ENCODE data around the gene WWP2. TPM values are rescaled to one million over a fixed set of nuclear protein-coding genes. Genes with fewer than 3 reads are reported as not detected.
A peak's percentile ranks its signal among the peaks of the same experiment; 100 is the strongest.

Gene WWP2
- total RNA-seq, 4 donors from 2014 or later = 24.8 to 43.0 (median 30.1) TPM

GRCh38 chr16:69909043-69909442 lies 146.9 kb downstream of the WWP2 start:
- no peak for TF ChIP-seq CTCF (IDR thresholded peaks at IDR 0.05)
- DNase-seq (ENCODE audit: low spot score) (no peak), ATAC-seq (ENCODE audit: low FRiP score) (no peak)

- no peak for TF ChIP-seq CTCF (IDR thresholded peaks at IDR 0.05)
- ATAC-seq (ENCODE audit: low FRiP score) (no peak), DNase-seq (ENCODE audit: low spot score) (no peak)
Measured at GRCh38 chr16:69909760-69910159, 147.6 kb downstream of the WWP2 start.

- ATAC-seq (ENCODE audit: low FRiP score) = no peak
- DNase-seq (ENCODE audit: low spot score) = no peak
- TF ChIP-seq CTCF (IDR thresholded peaks at IDR 0.05) = no peak
Measured at GRCh38 chr16:69910964-69911363, 148.8 kb downstream of the WWP2 start.

GRCh38 chr16:69916462-69916861 lies 154.3 kb downstream of the WWP2 start:
- ATAC-seq (ENCODE audit: low FRiP score) (no peak), DNase-seq (ENCODE audit: low spot score) (no peak)

GRCh38 chr16:69917311-69917710 lies 155.2 kb downstream of the WWP2 start:
- peak; percentile 22 for ATAC-seq (ENCODE audit: low FRiP score)

More at GRCh38 chr16:69916462-69916861, 154.3 kb downstream of the WWP2 start:
- TF ChIP-seq CTCF (IDR thresholded peaks at IDR 0.05) = no peak

GRCh38 chr16:69917739-69918138 lies 155.6 kb downstream of the WWP2 start:
- TF ChIP-seq CTCF (IDR thresholded peaks at IDR 0.05) = no peak
- ATAC-seq (ENCODE audit: low FRiP score) (peak; percentile 97), DNase-seq (ENCODE audit: low spot score) (peak; percentile 35)

More at GRCh38 chr16:69917311-69917710, 155.2 kb downstream of the WWP2 start:
- no peak for TF ChIP-seq CTCF (IDR thresholded peaks at IDR 0.05)
- DNase-seq (ENCODE audit: low spot score) = no peak

GRCh38 chr16:69918241-69918640 lies 156.1 kb downstream of the WWP2 start:
- no peak for TF ChIP-seq CTCF (IDR thresholded peaks at IDR 0.05)
- no peak for ATAC-seq (ENCODE audit: low FRiP score)
- no peak for DNase-seq (ENCODE audit: low spot score)

Measured in omental fat pad (tissue), 4 donors.